ENCODE measurements around the gene CACNA2D3. TPM values are rescaled to one million over a fixed set of nuclear protein-coding genes. Genes with fewer than 3 reads are reported as not detected.

Gene CACNA2D3
- total RNA-seq, 1 donor from 2014 or later, result not detected

GRCh38 chr3:54846119-54846518 is 723.8 kb downstream of the CACNA2D3 start:
- peaks cover 1% of the 10 kb centered on the region for H3K36me3 Mint-ChIP-seq (ENCODE audit: low read depth)

DNA sequence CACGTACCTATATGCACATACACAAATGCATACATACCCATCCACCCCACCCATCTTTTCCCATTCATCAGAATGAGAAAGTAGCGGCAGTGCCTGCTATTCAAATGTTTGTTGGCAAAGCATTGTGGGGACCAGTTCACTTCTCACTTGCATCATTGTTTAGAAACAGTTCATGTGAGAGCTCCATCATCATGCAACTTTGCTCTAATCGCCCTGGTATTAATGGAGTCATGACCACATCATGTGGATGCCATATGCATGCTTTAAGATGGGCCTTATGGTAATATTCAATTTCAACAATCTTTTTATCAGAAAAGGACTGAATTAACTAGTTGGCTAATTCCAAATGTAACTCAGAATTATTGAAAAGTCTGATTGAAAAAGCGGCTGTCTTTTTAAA is 725.0 kb downstream of the CACNA2D3 start:
- peaks cover 1% of the 10 kb centered on the region for H3K36me3 Mint-ChIP-seq (ENCODE audit: low read depth)
- no peak overlapping the region for H3K27ac Mint-ChIP-seq (ENCODE audit: unreplicated experiment)
- TF ChIP-seq, protein P1, sequence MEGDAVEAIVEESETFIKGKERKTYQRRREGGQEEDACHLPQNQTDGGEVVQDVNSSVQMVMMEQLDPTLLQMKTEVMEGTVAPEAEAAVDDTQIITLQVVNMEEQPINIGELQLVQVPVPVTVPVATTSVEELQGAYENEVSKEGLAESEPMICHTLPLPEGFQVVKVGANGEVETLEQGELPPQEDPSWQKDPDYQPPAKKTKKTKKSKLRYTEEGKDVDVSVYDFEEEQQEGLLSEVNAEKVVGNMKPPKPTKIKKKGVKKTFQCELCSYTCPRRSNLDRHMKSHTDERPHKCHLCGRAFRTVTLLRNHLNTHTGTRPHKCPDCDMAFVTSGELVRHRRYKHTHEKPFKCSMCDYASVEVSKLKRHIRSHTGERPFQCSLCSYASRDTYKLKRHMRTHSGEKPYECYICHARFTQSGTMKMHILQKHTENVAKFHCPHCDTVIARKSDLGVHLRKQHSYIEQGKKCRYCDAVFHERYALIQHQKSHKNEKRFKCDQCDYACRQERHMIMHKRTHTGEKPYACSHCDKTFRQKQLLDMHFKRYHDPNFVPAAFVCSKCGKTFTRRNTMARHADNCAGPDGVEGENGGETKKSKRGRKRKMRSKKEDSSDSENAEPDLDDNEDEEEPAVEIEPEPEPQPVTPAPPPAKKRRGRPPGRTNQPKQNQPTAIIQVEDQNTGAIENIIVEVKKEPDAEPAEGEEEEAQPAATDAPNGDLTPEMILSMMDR (IDR thresholded peaks at IDR 0.05), result no peak
- H3K27me3 Mint-ChIP-seq (ENCODE audit: low read depth), result peaks cover 31% of the 10 kb centered on the region
- H3K9me3 Mint-ChIP-seq (ENCODE audit: low read depth), result no peaks in the 10 kb centered on the region
- no peak overlapping the region for H3K4me3 Mint-ChIP-seq (ENCODE audit: unreplicated experiment)
- H3K4me1 Mint-ChIP-seq (ENCODE audit: low read depth), result no peaks in the 10 kb centered on the region
- no peak for DNase-seq (ENCODE audit: low spot score)

More at GRCh38 chr3:54846119-54846518, 723.8 kb downstream of the CACNA2D3 start:
- Mint-ChIP-seq H3K4me1 (ENCODE audit: low read depth) (no peaks in the 10 kb centered on the region), H3K4me3 (ENCODE audit: unreplicated experiment) (no peak overlapping the region), H3K9me3 (ENCODE audit: low read depth) (no peaks in the 10 kb centered on the region), H3K27me3 (ENCODE audit: low read depth) (peaks cover 31% of the 10 kb centered on the region), H3K27ac (ENCODE audit: unreplicated experiment) (no peak overlapping the region)
- no peak for DNase-seq (ENCODE audit: low spot score)
- TF ChIP-seq, protein P1 (IDR thresholded peaks at IDR 0.05), result no peak

- H3K27me3 Mint-ChIP-seq (ENCODE audit: low read depth), result peaks cover 27% of the 10 kb centered on the region
- no peaks in the 10 kb centered on the region for H3K9me3 Mint-ChIP-seq (ENCODE audit: low read depth)
These were observed 727.0 kb downstream of the CACNA2D3 start for GRCh38 chr3:54849360-54849759.

GRCh38 chr3:54850484-54851018 is 728.2 kb downstream of the CACNA2D3 start:
- Mint-ChIP-seq H3K27me3 (ENCODE audit: low read depth) (peaks cover 23% of the 10 kb centered on the region), H3K27ac (ENCODE audit: unreplicated experiment) (no peak overlapping the region), H3K36me3 (ENCODE audit: low read depth) (no peaks in the 10 kb centered on the region), H3K4me1 (ENCODE audit: low read depth) (peaks cover 6% of the 10 kb centered on the region), H3K4me3 (ENCODE audit: unreplicated experiment) (no peak overlapping the region), H3K9me3 (ENCODE audit: low read depth) (no peaks in the 10 kb centered on the region)
- TF ChIP-seq, protein P1 (IDR thresholded peaks at IDR 0.05), result no peak
- DNase-seq (ENCODE audit: low spot score), result no peak

More at GRCh38 chr3:54849360-54849759, 727.0 kb downstream of the CACNA2D3 start:
- Mint-ChIP-seq H3K36me3 (ENCODE audit: low read depth) (no peaks in the 10 kb centered on the region), H3K27ac (ENCODE audit: unreplicated experiment) (no peak overlapping the region), H3K4me1 (ENCODE audit: low read depth) (peaks cover 6% of the 10 kb centered on the region), H3K4me3 (ENCODE audit: unreplicated experiment) (no peak overlapping the region)
- TF ChIP-seq, protein P1 (IDR thresholded peaks at IDR 0.05), result no peak
- no peak for DNase-seq (ENCODE audit: low spot score)

- peaks cover 6% of the 10 kb centered on the region for H3K4me1 Mint-ChIP-seq (ENCODE audit: low read depth)
- no peaks in the 10 kb centered on the region for H3K9me3 Mint-ChIP-seq (ENCODE audit: low read depth)
- peaks cover 17% of the 10 kb centered on the region for H3K27me3 Mint-ChIP-seq (ENCODE audit: low read depth)
- TF ChIP-seq, protein P1 (IDR thresholded peaks at IDR 0.05), result peak; percentile 97
- no peaks in the 10 kb centered on the region for H3K36me3 Mint-ChIP-seq (ENCODE audit: low read depth)
- no peak overlapping the region for H3K4me3 Mint-ChIP-seq (ENCODE audit: unreplicated experiment)
- DNase-seq (ENCODE audit: low spot score), result no peak
- no peak overlapping the region for H3K27ac Mint-ChIP-seq (ENCODE audit: unreplicated experiment)
These were observed 731.4 kb downstream of the CACNA2D3 start for GRCh38 chr3:54853573-54854404.

All from chondrocyte (in vitro differentiated cells).